Inflammatory macrophage treated with lipopolysaccharide for 1 hour (primary cell): ENCODE data around the gene CGNL1.
A peak's percentile ranks its signal among the peaks of the same experiment; 100 is the strongest.

ENCODE experiments used
- DNase-seq, 2 donors: peaks; one replicate each; pipeline ENCODE4 v3.0.0-alpha.2; 2020 to 2022

CGNL1 gene

GRCh38 chr15:57385923-57386390 lies 9.7 kb downstream of the CGNL1 start:
- DNase-seq = no peak

GRCh38 chr15:57386976-57387375 lies 10.7 kb downstream of the CGNL1 start:
- no peak for DNase-seq

GRCh38 chr15:57387564-57388076 lies 11.3 kb downstream of the CGNL1 start:
- no peak for DNase-seq

DNA sequence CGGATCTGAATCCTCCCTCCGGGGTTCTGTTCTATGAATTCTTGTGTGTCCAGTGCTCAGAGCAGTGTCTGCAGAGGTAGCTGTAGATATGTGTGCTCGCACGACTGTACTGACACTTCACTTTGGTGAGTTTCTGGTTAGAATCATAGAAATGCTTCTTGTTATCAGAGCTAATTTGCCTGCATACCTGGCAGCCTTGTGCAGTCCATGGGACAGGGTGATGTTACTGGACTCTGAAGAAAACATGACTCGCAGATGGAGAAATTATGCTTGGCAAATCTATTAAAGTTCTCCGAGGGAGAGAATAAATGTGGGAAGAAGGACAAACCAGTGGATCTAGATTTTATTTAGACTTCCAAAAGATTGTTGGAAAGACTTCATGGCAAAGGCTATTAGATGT lies 12.2 kb downstream of the CGNL1 start:
- DNase-seq = no peak

GRCh38 chr15:57389991-57390390 lies 13.7 kb downstream of the CGNL1 start:
- DNase-seq = no peak

DNA sequence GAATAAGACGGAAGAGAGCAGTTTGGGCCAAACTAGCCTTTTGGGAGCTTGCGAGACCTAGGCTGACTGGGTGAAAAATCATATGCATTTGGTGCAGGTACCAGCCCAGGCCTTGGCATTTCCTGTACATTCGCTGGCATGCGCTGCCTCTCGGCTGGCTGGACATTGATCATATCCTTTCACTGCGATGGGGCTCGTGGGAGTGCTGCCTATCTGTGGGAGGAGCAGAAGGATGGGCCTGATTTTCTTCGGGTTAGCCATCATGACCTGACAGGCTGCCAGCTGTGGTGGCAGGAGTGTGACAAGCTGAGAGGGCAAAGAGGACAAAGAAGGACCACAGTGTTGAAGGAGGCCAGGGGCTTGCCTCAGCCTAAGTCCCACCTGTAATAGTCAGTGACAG lies 14.3 kb downstream of the CGNL1 start:
- no peak for DNase-seq

GRCh38 chr15:57391537-57391936 lies 15.2 kb downstream of the CGNL1 start:
- DNase-seq = no peak

- no peak for DNase-seq
Observed at GRCh38 chr15:57393061-57393460, 16.8 kb downstream of the CGNL1 start.

GRCh38 chr15:57395292-57395691 lies 19.0 kb downstream of the CGNL1 start:
- no peak for DNase-seq

- no peak for DNase-seq
Observed at GRCh38 chr15:57398336-57398735, 22.0 kb downstream of the CGNL1 start.

- no peak for DNase-seq
Observed at GRCh38 chr15:57401546-57401945, 25.2 kb downstream of the CGNL1 start.

GRCh38 chr15:57403017-57403416 lies 26.7 kb downstream of the CGNL1 start:
- DNase-seq = no peak

DNA sequence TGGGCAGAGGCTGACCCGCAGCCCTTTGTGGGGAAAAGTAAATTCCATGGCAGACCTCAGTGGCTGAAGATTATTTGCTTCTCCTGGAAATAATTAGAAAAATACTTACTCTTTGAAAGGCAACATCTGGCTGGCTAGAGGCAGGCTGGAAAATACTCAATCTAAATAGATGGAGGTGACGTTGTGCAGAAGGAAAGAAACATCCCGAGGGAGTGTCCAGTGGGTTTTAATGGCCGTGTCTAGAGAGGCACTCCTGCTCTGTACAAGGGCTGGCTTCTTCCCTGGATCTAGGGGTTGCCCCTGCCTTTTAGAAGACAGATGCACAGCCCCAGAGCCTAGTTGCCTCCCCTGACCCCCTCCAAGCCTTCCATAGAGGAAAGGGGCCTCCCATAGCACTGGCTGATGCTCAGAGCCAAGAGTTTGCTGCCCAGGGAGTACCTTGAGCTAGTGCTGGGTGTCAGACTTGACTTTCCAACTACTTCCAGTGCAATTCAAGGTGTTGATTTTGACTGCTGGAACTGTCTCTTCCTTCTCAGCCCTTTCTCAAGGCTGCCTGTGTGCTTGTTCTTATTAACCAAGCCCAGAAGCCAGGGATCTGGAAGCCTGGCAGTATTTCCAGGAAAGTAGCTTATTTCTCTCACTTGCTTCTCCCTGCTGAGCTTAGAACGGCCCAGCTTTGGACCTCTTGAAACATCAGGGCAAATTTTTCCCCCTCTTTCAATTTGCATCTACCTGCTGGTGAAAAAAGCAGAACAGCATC lies 27.4 kb downstream of the CGNL1 start:
- no peak for DNase-seq

- no peak for DNase-seq
Observed at GRCh38 chr15:57405133-57405532, 28.8 kb downstream of the CGNL1 start.

- no peak for DNase-seq
Observed at GRCh38 chr15:57406062-57406772, 29.9 kb downstream of the CGNL1 start.

DNA sequence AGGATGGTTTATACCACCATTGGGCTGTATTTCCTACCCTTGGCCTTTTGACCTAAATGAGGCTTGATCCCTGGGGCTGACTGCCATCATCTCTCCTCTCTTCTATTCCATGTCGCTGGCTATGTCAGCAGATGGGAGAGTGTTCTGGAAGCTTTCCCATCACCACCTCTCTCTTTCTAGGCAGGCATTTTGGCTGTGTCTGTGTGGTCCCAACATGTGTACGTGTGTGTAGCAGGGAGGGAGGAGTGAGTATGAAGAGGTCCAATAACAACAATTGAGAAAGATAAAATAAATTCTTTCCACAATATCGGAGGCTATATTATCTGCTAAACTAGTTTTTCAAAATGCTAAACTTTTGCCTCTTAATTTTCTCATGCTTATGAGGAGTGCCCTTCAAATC lies 34.1 kb downstream of the CGNL1 start:
- DNase-seq = no peak

DNA sequence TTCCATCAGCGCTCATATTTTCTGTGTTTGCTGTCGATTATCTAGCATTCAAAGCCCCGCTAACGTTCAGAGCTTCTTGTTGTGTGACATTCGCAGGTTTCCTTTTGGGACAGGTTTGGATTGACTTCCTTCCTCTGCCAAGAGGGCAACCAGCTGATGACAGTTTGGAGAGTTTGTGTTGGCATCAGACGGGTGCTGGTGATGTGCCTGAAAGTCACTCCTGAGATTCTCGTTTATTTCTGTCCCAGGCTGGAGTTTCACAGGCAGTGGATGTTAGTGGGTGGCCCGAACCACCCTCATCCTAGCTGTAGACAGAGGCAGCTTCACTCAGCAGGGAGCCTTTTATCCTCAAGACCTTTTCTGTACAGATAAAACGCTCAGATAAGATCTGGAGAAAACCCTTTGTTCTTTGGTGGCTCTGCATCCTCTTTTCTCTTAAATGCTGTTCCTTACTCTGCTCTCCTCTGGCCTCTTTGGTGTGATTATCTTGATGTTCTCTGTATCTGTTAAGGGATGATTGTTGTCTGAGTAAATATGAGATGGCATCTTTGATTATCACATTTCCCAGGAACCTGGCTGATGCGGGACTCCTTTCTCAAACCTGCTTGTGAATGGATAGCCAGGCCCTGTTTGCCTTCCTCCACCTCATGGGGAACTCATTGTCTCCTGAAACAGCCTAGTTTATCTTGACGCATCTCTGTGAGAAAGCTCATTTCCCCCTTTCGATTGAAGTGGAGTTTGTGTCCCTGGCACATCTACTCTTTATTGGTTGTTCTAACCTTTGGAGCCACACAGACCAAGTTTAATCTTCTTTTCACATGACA lies 35.9 kb downstream of the CGNL1 start:
- DNase-seq = no peak

- no peak for DNase-seq
Observed at GRCh38 chr15:57415602-57416001, 39.3 kb downstream of the CGNL1 start.

- DNase-seq = no peak
Observed at GRCh38 chr15:57418635-57419034, 42.3 kb downstream of the CGNL1 start.

DNA sequence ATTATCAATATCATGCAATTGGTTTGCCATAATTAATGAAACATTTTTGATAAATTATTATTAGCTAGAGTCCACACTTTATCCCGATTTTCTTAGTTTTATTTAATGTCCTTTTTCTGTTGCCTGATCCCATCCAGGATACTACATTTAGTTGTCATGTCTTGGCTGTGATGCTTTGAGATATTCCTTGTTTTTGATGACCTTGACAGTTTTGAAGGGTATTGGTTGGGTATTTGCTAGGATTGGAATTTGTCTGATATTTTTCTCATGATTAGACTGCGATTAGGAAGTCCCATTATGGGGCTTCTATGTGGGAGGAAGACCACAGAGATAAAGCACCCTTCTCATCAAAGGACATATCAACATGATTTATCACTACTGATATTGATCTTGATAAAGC lies 43.0 kb downstream of the CGNL1 start:
- DNase-seq = no peak

- DNase-seq = no peak
Observed at GRCh38 chr15:57421110-57421509, 44.8 kb downstream of the CGNL1 start.

GRCh38 chr15:57421551-57421950 lies 45.2 kb downstream of the CGNL1 start:
- DNase-seq = peak in 1 of 2 donors; percentile 9

DNA sequence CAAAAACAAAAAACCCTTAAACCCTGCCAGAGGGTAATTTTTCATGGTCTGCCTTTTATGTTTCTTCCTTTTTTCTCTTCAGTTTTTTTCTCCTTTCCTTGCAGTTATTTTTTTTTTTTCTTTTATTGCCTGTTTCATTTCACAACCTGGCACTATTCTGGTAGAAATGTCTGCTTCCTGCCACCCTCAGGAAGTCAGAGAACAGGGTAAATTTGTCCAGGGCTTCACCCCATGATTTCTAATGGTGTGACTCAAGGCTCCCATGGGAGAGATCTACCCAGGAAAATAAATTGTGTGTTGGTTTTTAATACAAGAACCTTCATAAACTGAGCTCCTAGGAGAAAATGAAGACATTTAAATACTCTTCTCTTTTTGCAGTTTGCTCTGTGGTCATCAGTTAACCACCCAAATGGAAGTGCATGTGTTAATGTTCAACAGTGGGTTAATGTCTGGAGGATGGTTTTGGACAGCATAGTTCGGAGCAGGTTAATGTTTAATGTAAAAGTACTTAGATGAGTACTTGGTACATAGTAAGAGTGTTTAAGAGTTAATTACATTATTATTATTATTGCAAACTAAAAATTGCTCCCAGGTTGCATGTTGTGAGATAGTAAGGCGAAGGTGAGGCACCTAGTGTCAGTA lies 45.9 kb downstream of the CGNL1 start:
- DNase-seq = no peak
